ENCODE data around the gene ZNF649. TPM values are rescaled to one million over a fixed set of nuclear protein-coding genes. Genes with fewer than 3 reads are reported as not detected.

ZNF649 gene
- total and polyA plus RNA-seq, 2 of the 13 experiments (the other 11 are each of a cell fraction or from before 2014, with no cell fraction given) = 3.0 to 13.4 TPM

DNA sequence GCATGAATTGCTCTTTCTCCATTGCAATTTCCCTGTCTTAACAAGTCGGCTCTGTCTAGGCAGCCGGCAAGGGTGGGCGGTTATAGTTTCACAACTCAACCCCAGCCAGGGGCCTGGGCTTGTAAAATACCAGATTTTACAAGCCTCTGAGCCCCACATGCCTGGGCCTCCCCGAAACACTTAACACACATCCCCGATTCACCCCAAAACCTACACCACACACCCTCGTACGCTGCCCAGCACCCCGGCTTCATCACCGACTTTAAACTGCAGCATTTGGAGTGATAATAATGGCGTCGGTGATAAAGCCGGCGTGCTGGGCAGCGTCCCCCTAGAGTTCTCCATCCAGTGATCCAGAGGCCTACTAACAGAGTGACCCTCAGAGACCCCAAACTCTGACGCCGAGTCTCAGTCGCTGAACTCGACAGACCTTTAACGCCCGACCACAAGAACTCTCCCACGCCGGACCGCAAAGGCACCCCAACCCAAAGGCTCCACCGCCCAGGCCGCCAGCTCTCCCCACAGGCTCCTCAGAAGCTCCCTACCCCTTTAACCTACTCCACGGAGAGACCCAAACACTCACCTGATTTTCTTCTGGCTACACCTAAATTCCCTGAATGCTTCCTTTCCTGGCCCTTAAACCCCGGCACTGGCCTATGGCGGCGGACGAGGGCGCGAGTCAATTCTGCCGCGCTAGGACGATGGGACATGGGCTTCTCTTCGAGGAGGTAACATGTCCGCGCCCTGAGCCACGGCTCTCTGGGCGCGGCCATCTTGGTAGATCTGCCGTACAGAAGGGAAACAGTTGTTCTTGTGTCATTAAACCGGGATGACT, at the start of gene ZNF649 (continued):
- TF ChIP-seq, protein P1, sequence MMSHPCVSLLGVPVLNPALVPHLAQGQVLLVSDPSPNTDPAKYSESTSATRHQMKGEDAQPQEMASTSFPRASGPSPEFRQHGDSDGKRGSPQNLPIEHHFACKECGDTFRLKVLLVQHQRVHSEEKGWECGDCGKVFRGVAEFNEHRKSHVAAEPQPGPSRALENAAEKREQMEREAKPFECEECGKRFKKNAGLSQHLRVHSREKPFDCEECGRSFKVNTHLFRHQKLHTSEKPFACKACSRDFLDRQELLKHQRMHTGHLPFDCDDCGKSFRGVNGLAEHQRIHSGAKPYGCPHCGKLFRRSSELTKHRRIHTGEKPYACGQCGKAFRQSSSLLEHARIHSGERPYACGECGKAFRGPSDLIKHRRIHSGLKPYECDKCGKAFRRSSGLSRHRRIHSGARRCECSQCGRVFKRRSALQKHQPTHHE (CRISPR knock-in tag; IDR thresholded peaks at IDR 0.05; ENCODE audit: borderline replicate concordance) = no peak
- TF ChIP-seq, protein P2, sequence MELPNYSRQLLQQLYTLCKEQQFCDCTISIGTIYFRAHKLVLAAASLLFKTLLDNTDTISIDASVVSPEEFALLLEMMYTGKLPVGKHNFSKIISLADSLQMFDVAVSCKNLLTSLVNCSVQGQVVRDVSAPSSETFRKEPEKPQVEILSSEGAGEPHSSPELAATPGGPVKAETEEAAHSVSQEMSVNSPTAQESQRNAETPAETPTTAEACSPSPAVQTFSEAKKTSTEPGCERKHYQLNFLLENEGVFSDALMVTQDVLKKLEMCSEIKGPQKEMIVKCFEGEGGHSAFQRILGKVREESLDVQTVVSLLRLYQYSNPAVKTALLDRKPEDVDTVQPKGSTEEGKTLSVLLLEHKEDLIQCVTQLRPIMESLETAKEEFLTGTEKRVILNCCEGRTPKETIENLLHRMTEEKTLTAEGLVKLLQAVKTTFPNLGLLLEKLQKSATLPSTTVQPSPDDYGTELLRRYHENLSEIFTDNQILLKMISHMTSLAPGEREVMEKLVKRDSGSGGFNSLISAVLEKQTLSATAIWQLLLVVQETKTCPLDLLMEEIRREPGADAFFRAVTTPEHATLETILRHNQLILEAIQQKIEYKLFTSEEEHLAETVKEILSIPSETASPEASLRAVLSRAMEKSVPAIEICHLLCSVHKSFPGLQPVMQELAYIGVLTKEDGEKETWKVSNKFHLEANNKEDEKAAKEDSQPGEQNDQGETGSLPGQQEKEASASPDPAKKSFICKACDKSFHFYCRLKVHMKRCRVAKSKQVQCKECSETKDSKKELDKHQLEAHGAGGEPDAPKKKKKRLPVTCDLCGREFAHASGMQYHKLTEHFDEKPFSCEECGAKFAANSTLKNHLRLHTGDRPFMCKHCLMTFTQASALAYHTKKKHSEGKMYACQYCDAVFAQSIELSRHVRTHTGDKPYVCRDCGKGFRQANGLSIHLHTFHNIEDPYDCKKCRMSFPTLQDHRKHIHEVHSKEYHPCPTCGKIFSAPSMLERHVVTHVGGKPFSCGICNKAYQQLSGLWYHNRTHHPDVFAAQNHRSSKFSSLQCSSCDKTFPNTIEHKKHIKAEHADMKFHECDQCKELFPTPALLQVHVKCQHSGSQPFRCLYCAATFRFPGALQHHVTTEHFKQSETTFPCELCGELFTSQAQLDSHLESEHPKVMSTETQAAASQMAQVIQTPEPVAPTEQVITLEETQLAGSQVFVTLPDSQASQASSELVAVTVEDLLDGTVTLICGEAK (IDR thresholded peaks at IDR 0.05) = no peak
- TF ChIP-seq, protein P2 (CRISPR knock-in tag; IDR thresholded peaks at IDR 0.05) = no peak; the same call in 1 of the 2 replicates
- TF ChIP-seq ZSCAN29 (CRISPR knock-in tag; conservative IDR thresholded peaks at IDR 0.05) (0 out of 2 replicates have a peak, but pooled peaks have one; percentile 33), ZFY (CRISPR knock-in tag; IDR thresholded peaks at IDR 0.05) (peak; percentile 81), SIN3B (IDR thresholded peaks at IDR 0.05; ENCODE audit: low read length) (peak; percentile 77; the same call in 1 of the 2 replicates), ZNF33B (CRISPR knock-in tag; IDR thresholded peaks at IDR 0.05) (no peak), ZNF775 (CRISPR knock-in tag; IDR thresholded peaks at IDR 0.05; ENCODE audit: borderline replicate concordance) (no peak), ZNF354B (CRISPR knock-in tag; IDR thresholded peaks at IDR 0.05) (no peak), ISX (CRISPR knock-in tag; conservative IDR thresholded peaks at IDR 0.05) (0 out of 2 replicates have a peak, but pooled peaks have one; percentile 39), ZNF891 (CRISPR knock-in tag; IDR thresholded peaks at IDR 0.05) (0 out of 2 replicates have a peak, but pooled peaks have one; percentile 56), CCDC6 (CRISPR knock-in tag; IDR thresholded peaks at IDR 0.05) (no peak), MEIS1 (CRISPR knock-in tag; IDR thresholded peaks at IDR 0.05; ENCODE audit: borderline replicate concordance) (peak; percentile 61; the same call in 1 of the 2 replicates), ZNF713 (CRISPR knock-in tag; IDR thresholded peaks at IDR 0.05) (no peak), MED13 (CRISPR knock-in tag; IDR thresholded peaks at IDR 0.05) (no peak), ZC3H4 (CRISPR knock-in tag; IDR thresholded peaks at IDR 0.05; ENCODE audit: borderline replicate concordance) (no peak), RBFOX2 (IDR thresholded peaks at IDR 0.05; ENCODE audit: low read depth, low read length) (peak; percentile 63)
- TF ChIP-seq, protein P3, sequence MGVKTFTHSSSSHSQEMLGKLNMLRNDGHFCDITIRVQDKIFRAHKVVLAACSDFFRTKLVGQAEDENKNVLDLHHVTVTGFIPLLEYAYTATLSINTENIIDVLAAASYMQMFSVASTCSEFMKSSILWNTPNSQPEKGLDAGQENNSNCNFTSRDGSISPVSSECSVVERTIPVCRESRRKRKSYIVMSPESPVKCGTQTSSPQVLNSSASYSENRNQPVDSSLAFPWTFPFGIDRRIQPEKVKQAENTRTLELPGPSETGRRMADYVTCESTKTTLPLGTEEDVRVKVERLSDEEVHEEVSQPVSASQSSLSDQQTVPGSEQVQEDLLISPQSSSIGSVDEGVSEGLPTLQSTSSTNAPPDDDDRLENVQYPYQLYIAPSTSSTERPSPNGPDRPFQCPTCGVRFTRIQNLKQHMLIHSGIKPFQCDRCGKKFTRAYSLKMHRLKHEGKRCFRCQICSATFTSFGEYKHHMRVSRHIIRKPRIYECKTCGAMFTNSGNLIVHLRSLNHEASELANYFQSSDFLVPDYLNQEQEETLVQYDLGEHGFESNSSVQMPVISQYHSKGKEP (CRISPR knock-in tag; IDR thresholded peaks at IDR 0.05) = no peak
